GM12874 (cell line): ENCODE measurements around the gene TMEM86A.
A peak's percentile ranks its signal among the peaks of the same experiment; 100 is the strongest.

Experiments used
- TF ChIP-seq, protein P1 (sequence below): IDR thresholded peaks from 2 replicates; pipeline ENCODE4 v1.5.1; 2011; ENCODE audit warnings: low read depth, mild to moderate bottlenecking, control low read depth, low read length, moderate library complexity; ENCODE audit not compliant: insufficient read depth

The TMEM86A gene

DNA sequence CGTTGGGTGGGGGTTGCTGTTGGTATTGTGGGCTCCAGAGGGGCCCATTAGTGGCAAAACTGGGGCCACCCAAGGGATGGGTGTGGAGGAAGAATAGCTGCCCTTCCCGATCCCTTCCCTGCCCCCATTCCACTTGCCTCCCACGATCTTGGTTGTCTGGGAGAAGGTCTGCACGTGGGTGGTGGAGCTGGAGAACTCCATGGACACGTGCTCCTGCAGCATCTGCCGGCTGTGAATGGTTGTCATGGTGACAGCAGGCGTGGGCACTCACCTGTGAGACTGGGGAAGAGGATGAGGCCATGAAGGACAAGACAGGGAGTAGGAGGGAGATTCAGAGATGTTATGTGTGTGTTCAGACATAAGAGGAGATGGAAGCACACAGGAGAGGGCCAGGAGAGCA is 25.4 kb downstream of the TMEM86A start:
- TF ChIP-seq, protein P1, sequence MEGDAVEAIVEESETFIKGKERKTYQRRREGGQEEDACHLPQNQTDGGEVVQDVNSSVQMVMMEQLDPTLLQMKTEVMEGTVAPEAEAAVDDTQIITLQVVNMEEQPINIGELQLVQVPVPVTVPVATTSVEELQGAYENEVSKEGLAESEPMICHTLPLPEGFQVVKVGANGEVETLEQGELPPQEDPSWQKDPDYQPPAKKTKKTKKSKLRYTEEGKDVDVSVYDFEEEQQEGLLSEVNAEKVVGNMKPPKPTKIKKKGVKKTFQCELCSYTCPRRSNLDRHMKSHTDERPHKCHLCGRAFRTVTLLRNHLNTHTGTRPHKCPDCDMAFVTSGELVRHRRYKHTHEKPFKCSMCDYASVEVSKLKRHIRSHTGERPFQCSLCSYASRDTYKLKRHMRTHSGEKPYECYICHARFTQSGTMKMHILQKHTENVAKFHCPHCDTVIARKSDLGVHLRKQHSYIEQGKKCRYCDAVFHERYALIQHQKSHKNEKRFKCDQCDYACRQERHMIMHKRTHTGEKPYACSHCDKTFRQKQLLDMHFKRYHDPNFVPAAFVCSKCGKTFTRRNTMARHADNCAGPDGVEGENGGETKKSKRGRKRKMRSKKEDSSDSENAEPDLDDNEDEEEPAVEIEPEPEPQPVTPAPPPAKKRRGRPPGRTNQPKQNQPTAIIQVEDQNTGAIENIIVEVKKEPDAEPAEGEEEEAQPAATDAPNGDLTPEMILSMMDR: no peak

DNA sequence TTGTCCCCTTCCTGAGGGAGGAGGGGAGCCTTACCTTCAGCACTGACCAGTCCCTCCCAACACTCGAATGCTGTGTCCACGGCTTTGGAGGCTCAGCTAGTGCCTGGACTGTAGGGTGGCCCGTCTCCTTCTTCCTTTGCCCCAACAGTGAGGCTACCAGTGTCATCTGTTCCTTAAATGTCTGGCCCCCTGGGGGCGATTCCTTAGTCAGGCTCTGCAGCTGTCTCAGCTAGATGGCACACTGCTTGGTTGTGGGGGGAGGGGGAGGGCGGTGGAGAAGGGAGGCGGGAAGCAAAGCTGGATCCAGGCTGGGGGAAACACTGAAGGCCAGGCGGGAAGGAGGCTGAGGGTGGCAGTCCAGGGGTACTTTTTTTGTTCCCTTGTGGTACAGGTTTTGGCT is 27.5 kb downstream of the TMEM86A start, which contains the start of gene IGSF22:
TSS of gene IGSF22 (minus strand) at position 149 of the 400 bp plus-strand sequence. CDS start 1,952 bp downstream, outside the sequence.
- TF ChIP-seq, protein P1: no peak

DNA sequence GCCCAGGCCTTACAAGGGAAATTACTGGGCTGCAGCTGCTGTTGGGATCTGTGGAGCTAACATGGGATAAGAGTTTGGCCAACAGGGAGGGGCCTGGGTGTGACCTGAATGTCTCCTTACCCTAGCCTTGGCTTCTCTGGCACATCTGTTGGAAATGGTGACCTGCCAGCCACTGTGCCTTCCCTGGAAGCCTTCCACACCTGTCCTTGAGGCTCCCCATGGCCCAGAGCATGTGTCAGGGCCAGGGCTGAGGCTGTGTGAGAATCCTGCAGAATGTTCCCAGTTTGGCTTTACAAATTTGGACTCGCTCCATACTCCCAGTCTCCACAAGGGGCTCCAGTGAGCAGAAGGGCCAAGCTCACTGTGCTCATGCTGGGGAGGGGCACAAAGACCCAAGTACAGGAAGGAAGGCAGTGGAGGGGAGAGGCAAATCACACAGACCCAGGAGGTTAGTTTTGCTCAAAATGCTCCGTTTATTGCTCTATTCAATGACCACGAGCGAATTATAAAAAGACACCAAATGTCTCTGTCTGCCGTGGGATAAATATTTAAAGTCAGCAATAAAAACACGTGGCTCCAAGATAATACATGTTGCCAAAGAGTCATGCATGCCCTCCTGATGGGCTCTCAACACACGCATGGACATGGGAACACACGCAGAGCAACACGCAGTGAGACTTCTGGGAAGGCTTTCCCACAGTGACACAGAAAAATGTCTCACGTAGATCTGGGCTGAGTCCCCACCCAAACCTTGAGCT is 29.1 kb downstream of the TMEM86A start:
- TF ChIP-seq, protein P1: peak; percentile 95

DNA sequence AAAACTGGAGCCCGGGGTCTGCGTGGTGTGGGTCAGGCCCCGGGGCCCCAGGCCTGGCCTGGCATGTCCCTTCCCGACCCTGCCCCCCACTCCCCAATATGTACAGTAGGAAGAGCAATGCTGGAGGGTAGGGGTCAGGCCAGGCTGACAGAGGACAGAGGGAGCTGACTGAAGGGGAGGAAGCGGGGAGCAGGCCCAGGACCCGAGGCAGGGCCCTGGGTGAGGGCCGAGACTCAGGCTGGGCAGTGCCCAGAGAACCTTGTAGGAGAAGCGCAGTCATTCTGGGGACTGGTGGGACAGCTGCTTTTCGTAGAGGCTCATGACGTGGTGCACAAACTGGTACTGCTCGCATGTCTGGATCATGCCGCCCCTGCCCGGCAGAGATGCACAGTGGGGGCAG is 30.1 kb downstream of the TMEM86A start:
- TF ChIP-seq, protein P1: no peak

DNA sequence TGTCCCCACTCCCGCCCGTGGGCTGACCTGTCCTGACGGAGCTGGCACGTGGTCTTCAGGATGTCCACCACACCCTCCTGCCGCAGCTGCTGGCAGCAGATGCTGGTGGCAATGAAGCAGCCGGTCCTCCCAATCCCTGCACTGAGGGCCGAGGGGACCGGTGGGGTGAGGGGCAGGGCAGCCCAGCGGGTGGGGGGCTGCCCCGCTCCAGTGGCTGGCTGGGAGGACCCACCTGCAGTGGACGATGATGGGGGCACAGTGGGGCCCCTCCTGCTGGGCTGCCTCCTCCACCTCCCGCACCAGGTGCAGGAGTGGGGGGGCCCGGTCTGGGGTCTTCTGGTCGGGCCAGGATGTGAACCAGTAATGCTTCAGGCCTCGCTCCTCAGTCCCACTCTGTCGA is 30.8 kb downstream of the TMEM86A start:
- TF ChIP-seq, protein P1: no peak

DNA sequence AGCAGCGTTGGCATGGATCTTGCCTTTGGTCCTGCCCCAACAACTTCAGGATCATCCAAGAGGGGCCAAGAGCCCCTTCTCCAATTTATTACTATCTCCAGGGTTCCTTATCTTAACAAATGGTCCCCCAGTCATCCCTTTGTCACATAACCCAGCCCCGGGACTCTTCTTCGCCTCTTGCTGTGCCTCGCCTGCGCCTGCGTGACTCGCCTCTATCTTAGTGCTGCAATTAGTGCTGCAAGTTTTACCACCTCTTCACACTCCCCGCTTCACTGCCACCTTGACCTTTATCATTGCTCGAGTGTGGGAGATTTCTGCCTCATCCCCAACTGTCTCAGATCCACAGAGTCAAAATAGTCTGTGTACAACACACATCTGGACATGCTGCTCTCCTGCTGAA is 31.4 kb downstream of the TMEM86A start:
- TF ChIP-seq, protein P1: no peak

DNA sequence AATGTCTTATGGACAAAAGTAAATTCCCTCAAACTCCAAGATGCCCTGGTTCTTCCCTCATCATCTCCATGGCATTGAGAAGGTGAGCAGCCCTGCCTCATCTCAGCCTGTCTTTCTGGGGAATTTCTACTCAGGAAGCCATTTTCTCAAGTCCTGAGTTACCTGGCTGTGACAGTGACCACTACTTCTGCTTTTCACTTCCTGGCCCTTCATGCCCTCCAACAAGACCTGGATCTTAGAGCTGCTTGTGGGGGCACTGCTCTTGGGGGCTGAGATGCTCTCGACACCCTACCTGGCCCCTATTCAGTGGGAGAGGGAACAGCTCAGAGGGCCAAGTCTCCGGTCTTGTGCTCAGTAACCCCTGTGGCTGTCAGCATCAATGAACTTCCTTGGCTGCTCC is 32.9 kb downstream of the TMEM86A start:
- TF ChIP-seq, protein P1: no peak
